Upper lobe of left lung (tissue), 4 donors: ENCODE data around the gene SAFB.

ENCODE experiments used
- EP300 ChIP-seq, 4 donors: sonication (generic); formaldehyde crosslinking; IDR thresholded peaks; one replicate each; pipeline ENCODE4 v1.5.1; 2017; ENCODE audit warnings: antibody characterized with exemption in 4 of 4, control low read depth in 2 of 4
- POLR2A ChIP-seq, 4 donors: fragments of 450-650 bp; IDR thresholded peaks; one replicate each; pipeline ENCODE4 v1.5.1; 2016 to 2017; ENCODE audit warnings: antibody characterized with exemption in 4 of 4, mild to moderate bottlenecking in 2 of 4
- POLR2AphosphoS5 ChIP-seq, 2 donors: sonication (generic); formaldehyde crosslinking; IDR thresholded peaks; one replicate each; pipeline ENCODE4 v1.5.1; 2017; ENCODE audit warnings: antibody characterized with exemption in 2 of 2
- TF ChIP-seq, protein P1 (sequence below), 6 experiments: fragments of 450-650 bp in 4 of 6; fragments of 200-600 bp in 2 of 6; sonication (generic) in 2 of 6; IDR thresholded peaks; one replicate each; pipeline ENCODE4 v1.5.1; 2016 to 2019; ENCODE audit warnings: antibody characterized with exemption in 6 of 6

DNA sequence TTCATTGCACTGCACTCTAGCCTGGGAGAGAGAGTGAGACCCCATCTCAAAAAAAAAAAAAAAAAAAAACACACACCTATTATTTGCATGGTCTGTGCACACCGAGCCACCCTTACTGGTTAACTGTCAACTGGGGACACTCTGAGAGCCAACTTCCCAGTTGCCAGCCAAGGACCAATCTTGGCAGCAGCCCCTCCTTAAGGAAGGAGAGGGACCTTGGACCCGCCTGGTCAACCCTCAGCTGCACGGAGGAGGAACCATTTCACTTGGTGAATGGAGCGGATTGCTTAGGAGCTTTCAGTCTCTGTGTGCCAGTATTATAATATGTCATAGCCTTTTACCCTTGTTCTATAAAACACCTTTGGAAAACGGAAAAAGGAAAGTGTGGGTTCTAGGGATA, 32.5 kb downstream of the SAFB start:
- TF ChIP-seq, protein P1, sequence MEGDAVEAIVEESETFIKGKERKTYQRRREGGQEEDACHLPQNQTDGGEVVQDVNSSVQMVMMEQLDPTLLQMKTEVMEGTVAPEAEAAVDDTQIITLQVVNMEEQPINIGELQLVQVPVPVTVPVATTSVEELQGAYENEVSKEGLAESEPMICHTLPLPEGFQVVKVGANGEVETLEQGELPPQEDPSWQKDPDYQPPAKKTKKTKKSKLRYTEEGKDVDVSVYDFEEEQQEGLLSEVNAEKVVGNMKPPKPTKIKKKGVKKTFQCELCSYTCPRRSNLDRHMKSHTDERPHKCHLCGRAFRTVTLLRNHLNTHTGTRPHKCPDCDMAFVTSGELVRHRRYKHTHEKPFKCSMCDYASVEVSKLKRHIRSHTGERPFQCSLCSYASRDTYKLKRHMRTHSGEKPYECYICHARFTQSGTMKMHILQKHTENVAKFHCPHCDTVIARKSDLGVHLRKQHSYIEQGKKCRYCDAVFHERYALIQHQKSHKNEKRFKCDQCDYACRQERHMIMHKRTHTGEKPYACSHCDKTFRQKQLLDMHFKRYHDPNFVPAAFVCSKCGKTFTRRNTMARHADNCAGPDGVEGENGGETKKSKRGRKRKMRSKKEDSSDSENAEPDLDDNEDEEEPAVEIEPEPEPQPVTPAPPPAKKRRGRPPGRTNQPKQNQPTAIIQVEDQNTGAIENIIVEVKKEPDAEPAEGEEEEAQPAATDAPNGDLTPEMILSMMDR (IDR thresholded peaks at IDR 0.05) = no peak
- no peak for TF ChIP-seq POLR2A (IDR thresholded peaks at IDR 0.05)
- no peak for TF ChIP-seq EP300 (IDR thresholded peaks at IDR 0.05)
- TF ChIP-seq POLR2AphosphoS5 (IDR thresholded peaks at IDR 0.05) = no peak
